Erythroblast (primary cell): Measurements from ENCODE around the gene TBC1D1.

Source experiments
- GATA1 ChIP-seq: IDR thresholded peaks from 2 replicates; pipeline ENCODE4 v1.6.1; 2011; ENCODE audit warnings: low read depth, mild to moderate bottlenecking, control low read depth, low read length, moderate library complexity
- POLR2A ChIP-seq: IDR thresholded peaks from 2 replicates; pipeline ENCODE4 v1.6.1; 2011; ENCODE audit warnings: mild to moderate bottlenecking, low read length

DNA sequence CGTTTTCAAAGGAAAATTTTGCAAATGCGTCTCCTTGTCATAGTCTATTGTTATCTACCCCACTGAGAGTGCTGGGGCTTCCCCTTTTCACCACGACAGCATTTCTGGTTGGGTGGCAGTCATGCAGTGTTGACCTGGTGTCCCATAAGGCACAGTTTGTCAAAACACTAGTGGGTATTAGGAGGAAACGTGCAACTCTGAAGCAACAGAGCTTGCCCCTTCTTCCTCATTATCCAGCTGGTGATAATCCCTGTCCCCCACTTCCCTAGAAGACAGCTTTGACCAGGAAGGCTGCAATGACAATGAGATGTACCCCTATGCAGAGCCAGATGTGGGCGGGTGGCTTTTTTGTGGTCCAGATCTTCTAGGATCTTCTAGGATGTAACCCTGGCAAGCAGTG, 1.8 kb downstream of the TBC1D1 start:
- no peak for TF ChIP-seq POLR2A
- TF ChIP-seq GATA1, result no peak
